ENCODE measurements around the gene PLCD1. TPM values are rescaled to one million over a fixed set of nuclear protein-coding genes. Genes with fewer than 3 reads are reported as not detected.

The PLCD1 gene
- total RNA-seq, 1 experiment from 2014 or later = 7.9 TPM

DNA sequence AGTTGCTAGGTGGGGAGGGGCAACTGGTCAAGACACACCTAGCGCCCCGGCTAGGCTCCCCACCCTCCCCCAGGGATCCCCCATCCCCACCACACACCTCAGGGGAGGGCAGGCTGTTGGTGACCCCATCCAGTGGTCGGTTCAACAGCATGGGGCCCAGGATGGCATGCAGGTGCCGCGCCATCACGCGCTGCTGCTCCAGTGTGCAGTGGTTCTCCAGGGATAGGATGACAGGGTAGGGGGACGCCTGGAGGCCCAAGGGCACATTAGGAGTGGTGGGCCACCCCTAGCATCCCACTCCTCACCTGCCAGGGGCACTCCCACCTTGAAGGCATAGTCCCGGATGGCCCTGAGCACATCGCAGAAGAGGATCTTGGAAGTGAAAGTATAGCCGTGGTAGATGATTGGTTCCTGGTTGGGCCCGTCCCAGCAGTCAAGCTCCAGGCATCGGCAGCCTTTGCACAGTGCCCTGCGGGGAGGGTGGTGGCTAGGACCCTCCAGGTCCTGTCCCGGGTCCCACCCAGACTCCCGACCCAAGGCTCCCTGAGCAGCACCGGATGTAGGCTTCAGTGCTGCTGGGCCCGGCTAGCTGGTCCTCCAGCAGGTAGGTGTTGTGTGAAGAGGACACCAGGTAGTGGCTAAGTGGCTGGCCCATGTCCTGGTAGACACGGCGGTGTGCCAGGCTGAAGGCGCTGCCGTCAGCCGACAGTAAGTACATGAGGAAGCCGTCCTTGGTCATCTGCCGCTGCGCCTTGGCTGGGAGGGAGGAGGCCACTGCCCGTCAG is 19.4 kb downstream of the PLCD1 start:
- DNase-seq = no peak
- Mint-ChIP-seq H3K36me3 (ENCODE audit: insufficient read depth, unreplicated experiment) (peaks cover 7% of the 10 kb centered on the region), H3K4me3 (ENCODE audit: unreplicated experiment) (no peak overlapping the region), H3K9me3 (ENCODE audit: unreplicated experiment) (no peaks in the 10 kb centered on the region), H3K27me3 (ENCODE audit: insufficient read depth, unreplicated experiment) (no peaks in the 10 kb centered on the region), H3K27ac (ENCODE audit: unreplicated experiment) (no peak overlapping the region), H3K4me1 (ENCODE audit: low read depth, unreplicated experiment) (no peaks in the 10 kb centered on the region)
- peaks cover 7% of the 10 kb centered on the region for H3K4me1 ChIP-seq
- H3K27me3 ChIP-seq (replicated peaks; ENCODE audit: control insufficient read depth, insufficient read depth, low read length) = no peaks in the 10 kb centered on the region
- TF ChIP-seq, protein P1, sequence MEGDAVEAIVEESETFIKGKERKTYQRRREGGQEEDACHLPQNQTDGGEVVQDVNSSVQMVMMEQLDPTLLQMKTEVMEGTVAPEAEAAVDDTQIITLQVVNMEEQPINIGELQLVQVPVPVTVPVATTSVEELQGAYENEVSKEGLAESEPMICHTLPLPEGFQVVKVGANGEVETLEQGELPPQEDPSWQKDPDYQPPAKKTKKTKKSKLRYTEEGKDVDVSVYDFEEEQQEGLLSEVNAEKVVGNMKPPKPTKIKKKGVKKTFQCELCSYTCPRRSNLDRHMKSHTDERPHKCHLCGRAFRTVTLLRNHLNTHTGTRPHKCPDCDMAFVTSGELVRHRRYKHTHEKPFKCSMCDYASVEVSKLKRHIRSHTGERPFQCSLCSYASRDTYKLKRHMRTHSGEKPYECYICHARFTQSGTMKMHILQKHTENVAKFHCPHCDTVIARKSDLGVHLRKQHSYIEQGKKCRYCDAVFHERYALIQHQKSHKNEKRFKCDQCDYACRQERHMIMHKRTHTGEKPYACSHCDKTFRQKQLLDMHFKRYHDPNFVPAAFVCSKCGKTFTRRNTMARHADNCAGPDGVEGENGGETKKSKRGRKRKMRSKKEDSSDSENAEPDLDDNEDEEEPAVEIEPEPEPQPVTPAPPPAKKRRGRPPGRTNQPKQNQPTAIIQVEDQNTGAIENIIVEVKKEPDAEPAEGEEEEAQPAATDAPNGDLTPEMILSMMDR (IDR thresholded peaks at IDR 0.05; ENCODE audit: insufficient read depth in 1 of 2, low read depth in 1 of 2, low read length in 1 of 2, severe bottlenecking in 1 of 2, unreplicated experiment in 1 of 2) = no peak
- CTCF ChIA-PET = no interaction called here
- BruUV-seq (replicated peaks) = no TSS peak
- no peak overlapping the region for H3K4me3 ChIP-seq (ENCODE audit: low read depth, low read length)
- no peaks in the 10 kb centered on the region for H3K9me3 ChIP-seq
- intact Hi-C loops (cut with micrococcal nuclease; ENCODE audit: unreplicated experiment) = no loop called here
- POLR2A ChIA-PET = interaction anchor here (0.6 kb wide), 1 partner anchor 45 kb away, joined by 3 read pairs; no protein-coding TSS in a partner anchor
- peaks cover 5% of the 10 kb centered on the region for H3K36me3 ChIP-seq (ENCODE audit: control insufficient read depth, insufficient read depth, low read length)

DNA sequence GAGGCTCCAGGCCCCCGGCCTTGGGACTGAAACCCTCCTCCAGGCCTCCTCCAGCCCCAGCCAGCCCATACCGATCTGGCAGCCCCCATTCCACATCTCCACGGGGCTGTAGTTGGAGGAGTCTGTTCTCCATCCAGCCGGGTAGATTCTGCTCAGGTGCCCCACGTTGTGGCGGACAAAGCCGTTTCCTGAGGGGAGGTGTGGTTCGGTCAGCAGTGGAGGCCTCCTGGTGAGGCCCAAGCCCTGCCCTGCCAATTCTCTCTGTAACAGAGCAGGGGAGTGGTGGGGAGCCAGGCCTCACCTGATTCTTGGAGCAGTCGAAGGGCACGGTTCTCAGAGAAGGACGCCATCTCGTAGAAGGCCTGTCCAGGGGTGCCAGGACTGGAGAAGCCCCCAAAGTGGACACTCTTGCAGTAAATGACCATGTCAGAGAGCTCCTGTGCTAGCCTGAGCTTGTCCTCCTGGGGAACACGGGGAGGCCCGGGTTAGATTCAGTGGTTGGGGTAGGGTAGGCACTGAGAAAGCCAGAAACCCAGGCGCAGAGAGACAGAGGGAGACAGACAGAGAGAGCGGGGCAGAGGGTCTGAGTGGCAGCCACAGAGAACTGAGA is 20.4 kb downstream of the PLCD1 start:
- no peak overlapping the region for H3K27ac Mint-ChIP-seq (ENCODE audit: unreplicated experiment)
- intact Hi-C loops (cut with micrococcal nuclease; ENCODE audit: unreplicated experiment) = no loop called here

DNA sequence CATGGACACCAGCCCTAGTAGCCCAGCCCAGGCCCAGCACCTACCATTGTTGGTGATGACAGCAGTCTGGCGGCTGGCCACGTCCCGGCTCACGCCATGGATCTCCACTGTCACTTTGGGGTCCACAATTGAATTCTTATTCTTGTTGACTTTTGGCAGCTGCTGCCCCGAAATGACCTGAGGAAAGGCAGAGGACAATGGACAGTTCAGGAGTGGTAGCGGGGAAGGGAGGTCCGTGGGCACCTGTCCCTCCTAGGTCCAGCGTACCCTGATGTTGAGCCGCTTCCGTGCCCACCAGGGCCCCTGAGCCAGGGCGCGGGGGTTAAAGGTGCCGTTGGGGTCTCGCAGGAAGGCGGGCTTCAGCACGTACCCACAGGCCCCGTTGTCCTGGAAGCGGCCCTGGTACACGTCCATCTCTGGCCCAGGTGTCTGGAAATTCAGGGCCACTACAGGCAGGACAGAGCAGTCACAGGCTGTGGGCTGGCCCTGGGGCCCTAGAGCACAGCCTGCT is 21.2 kb downstream of the PLCD1 start:
- H3K36me3 Mint-ChIP-seq (ENCODE audit: insufficient read depth, unreplicated experiment) = peaks cover 15% of the 10 kb centered on the region
- TF ChIP-seq, protein P1 (IDR thresholded peaks at IDR 0.05; ENCODE audit: insufficient read depth in 1 of 2, low read depth in 1 of 2, low read length in 1 of 2, severe bottlenecking in 1 of 2, unreplicated experiment in 1 of 2) = no peak
- Histone ChIP-seq H3K4me3 (ENCODE audit: low read depth, low read length) (no peak overlapping the region), H3K36me3 (ENCODE audit: control insufficient read depth, insufficient read depth, low read length) (peaks cover 5% of the 10 kb centered on the region), H3K4me1 (peaks cover 25% of the 10 kb centered on the region), H3K9me3 (no peaks in the 10 kb centered on the region), H3K27me3 (replicated peaks; ENCODE audit: control insufficient read depth, insufficient read depth, low read length) (no peaks in the 10 kb centered on the region)
- H3K27me3 Mint-ChIP-seq (ENCODE audit: insufficient read depth, unreplicated experiment) = no peaks in the 10 kb centered on the region
- H3K4me1 Mint-ChIP-seq (ENCODE audit: low read depth, unreplicated experiment) = peaks cover 15% of the 10 kb centered on the region
- DNase-seq = no peak
- CTCF ChIA-PET = no interaction called here
- intact Hi-C loops (cut with micrococcal nuclease; ENCODE audit: unreplicated experiment) = no loop called here
- POLR2A ChIA-PET = no interaction called here
- BruUV-seq (replicated peaks) = no TSS peak
- H3K4me3 Mint-ChIP-seq (ENCODE audit: unreplicated experiment) = no peak overlapping the region
- H3K9me3 Mint-ChIP-seq (ENCODE audit: unreplicated experiment) = no peaks in the 10 kb centered on the region
- H3K27ac Mint-ChIP-seq (ENCODE audit: unreplicated experiment) = no peak overlapping the region

More for the DNA sequence above, 20.4 kb downstream of the PLCD1 start:
- Mint-ChIP-seq H3K36me3 (ENCODE audit: insufficient read depth, unreplicated experiment) (peaks cover 15% of the 10 kb centered on the region), H3K4me3 (ENCODE audit: unreplicated experiment) (no peak overlapping the region), H3K27me3 (ENCODE audit: insufficient read depth, unreplicated experiment) (no peaks in the 10 kb centered on the region), H3K4me1 (ENCODE audit: low read depth, unreplicated experiment) (peaks cover 9% of the 10 kb centered on the region), H3K9me3 (ENCODE audit: unreplicated experiment) (no peaks in the 10 kb centered on the region)
- no peaks in the 10 kb centered on the region for H3K9me3 ChIP-seq
- H3K4me1 ChIP-seq = peaks cover 17% of the 10 kb centered on the region
- no peak overlapping the region for H3K4me3 ChIP-seq (ENCODE audit: low read depth, low read length)
- CTCF ChIA-PET = no interaction called here
- TF ChIP-seq, protein P1 (IDR thresholded peaks at IDR 0.05; ENCODE audit: insufficient read depth in 1 of 2, low read depth in 1 of 2, low read length in 1 of 2, severe bottlenecking in 1 of 2, unreplicated experiment in 1 of 2) = no peak
- H3K36me3 ChIP-seq (ENCODE audit: control insufficient read depth, insufficient read depth, low read length) = peaks cover 5% of the 10 kb centered on the region
- POLR2A ChIA-PET = interaction anchor here (0.6 kb wide), 1 partner anchor 44 kb away, joined by 3 read pairs; no protein-coding TSS in a partner anchor
- no peak for DNase-seq
- H3K27me3 ChIP-seq (replicated peaks; ENCODE audit: control insufficient read depth, insufficient read depth, low read length) = no peaks in the 10 kb centered on the region
- no TSS peak for BruUV-seq (replicated peaks)
